Heart left ventricle (tissue), 13 donors: ENCODE measurements around the gene CYP2R1.

Experiments used
- POLR2A ChIP-seq, 2 donors: fragments of 450-650 bp; IDR thresholded peaks; one replicate each; pipeline ENCODE4 v1.6.1; 2017; ENCODE audit warnings: antibody characterized with exemption in 2 of 2, mild to moderate bottlenecking in 2 of 2, moderate library complexity in 2 of 2
- TF ChIP-seq, protein P1 (sequence below), 12 donors: fragments of 200-600 bp; sonication (generic) in 4 of 12; IDR thresholded peaks; one replicate each; pipeline versions ENCODE4 v1.5.0 to v1.8.0; 2018 to 2022; ENCODE audit warnings: antibody characterized with exemption in 12 of 12, mild to moderate bottlenecking in 5 of 12
- donor health status: ischemic (EF 13 %, LVEDD 7.1; RV severe dilation, severe dysfunction).
- donor health status: DM: no; HTN: yes; CAD: no.
- donor health status: DM: no; HTN: no; CAD: no.
- donor health status: ischemic (EF 25% LVEDD 6.9; RV normal size, moderate dysfunction).
- donor health status: ischemic (EF 25% LVEDD 5.7; RV mildly dilated, moderate dysfunction).
- donor health status: ischemic (EF 35%, LVEDD 5.7; RV mildly dilated, moderate dysfunction).
- donor health status: nonischemic (EF 11% LVEDD 7.7; RV severe dilation, severe dysfunction).
- donor health status: DM: yes; HTN: yes; CAD: no.
- donor health status: PGD.
- donor health status: ischemic (EF 29% LVEDD 5.4; RV normal size, mild dysfunction).
- donor health status: nonischemic (EF 23%, LVEDD 6.1; RV moderate dilation, normal function).

DNA sequence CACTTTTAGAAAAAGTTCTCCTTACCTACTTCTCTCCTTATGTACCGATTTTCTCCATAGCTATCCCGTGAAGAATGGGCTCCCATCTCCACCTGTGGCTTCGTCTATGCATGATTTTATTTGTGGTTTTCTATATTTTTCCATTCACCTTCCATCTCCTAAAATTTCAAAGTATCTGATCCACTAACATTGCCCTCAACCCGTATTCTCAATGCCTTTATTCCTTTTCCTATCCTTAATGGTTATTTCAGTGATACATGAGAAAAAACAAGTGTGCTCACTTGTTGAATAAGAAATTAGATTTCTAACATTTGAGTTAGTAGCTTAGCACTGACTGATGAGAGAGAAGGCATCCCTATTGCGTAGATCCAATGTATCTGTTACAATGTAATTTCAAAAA is 16.9 kb downstream of the CYP2R1 start:
- TF ChIP-seq, protein P1, sequence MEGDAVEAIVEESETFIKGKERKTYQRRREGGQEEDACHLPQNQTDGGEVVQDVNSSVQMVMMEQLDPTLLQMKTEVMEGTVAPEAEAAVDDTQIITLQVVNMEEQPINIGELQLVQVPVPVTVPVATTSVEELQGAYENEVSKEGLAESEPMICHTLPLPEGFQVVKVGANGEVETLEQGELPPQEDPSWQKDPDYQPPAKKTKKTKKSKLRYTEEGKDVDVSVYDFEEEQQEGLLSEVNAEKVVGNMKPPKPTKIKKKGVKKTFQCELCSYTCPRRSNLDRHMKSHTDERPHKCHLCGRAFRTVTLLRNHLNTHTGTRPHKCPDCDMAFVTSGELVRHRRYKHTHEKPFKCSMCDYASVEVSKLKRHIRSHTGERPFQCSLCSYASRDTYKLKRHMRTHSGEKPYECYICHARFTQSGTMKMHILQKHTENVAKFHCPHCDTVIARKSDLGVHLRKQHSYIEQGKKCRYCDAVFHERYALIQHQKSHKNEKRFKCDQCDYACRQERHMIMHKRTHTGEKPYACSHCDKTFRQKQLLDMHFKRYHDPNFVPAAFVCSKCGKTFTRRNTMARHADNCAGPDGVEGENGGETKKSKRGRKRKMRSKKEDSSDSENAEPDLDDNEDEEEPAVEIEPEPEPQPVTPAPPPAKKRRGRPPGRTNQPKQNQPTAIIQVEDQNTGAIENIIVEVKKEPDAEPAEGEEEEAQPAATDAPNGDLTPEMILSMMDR (IDR thresholded peaks at IDR 0.05), result no peak
- no peak for TF ChIP-seq POLR2A (IDR thresholded peaks at IDR 0.05)
